OCI-LY1 (cell line): ENCODE measurements around the gene ACAP3.

ENCODE experiments used
- CTCF ChIP-seq: fragments of 200-600 bp; sonication (generic), shearing (Covaris generic); IDR thresholded peaks from 2 replicates; pipeline ENCODE4 v1.5.1; 2017; ENCODE audit warnings: mild to moderate bottlenecking, antibody characterized with exemption, low read length, moderate library complexity, mixed read lengths
- EZH2 ChIP-seq: fragments of 200-600 bp; sonication (generic), shearing (Covaris generic); IDR thresholded peaks from 2 replicates; pipeline ENCODE4 v1.8.0; 2017; ENCODE audit warnings: borderline replicate concordance, mixed run types, mild to moderate bottlenecking, antibody characterized with exemption, low read length, moderate library complexity, mixed read lengths

- TF ChIP-seq EZH2 (no peak), CTCF (no peak)
Observed at GRCh38 chr1:1334835-1335234, 27.1 kb upstream of the ACAP3 start.
